Suprapubic skin (tissue), 4 donors: Measurements from ENCODE around the gene PEPD. TPM values are rescaled to one million over a fixed set of nuclear protein-coding genes. Genes with fewer than 3 reads are reported as not detected.

Experiments
- DNase-seq, 2 donors: peaks; one replicate each; pipeline ENCODE4 v3.0.0-alpha.2; 2019; ENCODE audit warnings: low spot score in 2 of 2
- H3K27ac ChIP-seq: fragments of 200-600 bp; sonication (generic); one replicate; pipeline ENCODE4 v1.5.1; 2019
- H3K27me3 ChIP-seq: fragments of 200-600 bp; sonication (generic); one replicate; pipeline ENCODE4 v1.5.1; 2019
- H3K36me3 ChIP-seq: fragments of 200-600 bp; sonication (generic); one replicate; pipeline ENCODE4 v1.5.1; 2019
- H3K4me1 ChIP-seq: fragments of 200-600 bp; sonication (generic); one replicate; pipeline ENCODE4 v1.5.1; 2019
- H3K4me3 ChIP-seq: fragments of 200-600 bp; sonication (generic); one replicate; pipeline ENCODE4 v1.5.1; 2019; ENCODE audit warnings: mild to moderate bottlenecking
- H3K9me3 ChIP-seq: fragments of 200-600 bp; sonication (generic); one replicate; pipeline ENCODE4 v1.5.1; 2019
- CTCF ChIP-seq, 2 donors: fragments of 200-600 bp in 1 of 2; fragments of 450-650 bp in 1 of 2; sonication (generic) in 1 of 2; IDR thresholded peaks; one replicate each; pipeline ENCODE4 v1.5.1; 2016 to 2019; ENCODE audit warnings: antibody characterized with exemption in 2 of 2, mild to moderate bottlenecking in 1 of 2, moderate library complexity in 1 of 2
- EP300 ChIP-seq: sonication (generic); formaldehyde crosslinking; IDR thresholded peaks from one replicate; pipeline ENCODE4 v1.6.1; 2017; ENCODE audit warnings: antibody characterized with exemption
- POLR2A ChIP-seq, 2 donors: fragments of 450-650 bp; IDR thresholded peaks; one replicate each; pipeline ENCODE4 v1.6.1; 2017; ENCODE audit warnings: antibody characterized with exemption in 2 of 2, mild to moderate bottlenecking in 2 of 2, moderate library complexity in 2 of 2
- POLR2AphosphoS5 ChIP-seq, 3 donors: sonication (generic); formaldehyde crosslinking; IDR thresholded peaks; one replicate each; pipeline ENCODE4 v1.6.1; 2017; ENCODE audit warnings: antibody characterized with exemption in 3 of 3
- WGBS: methylation state at CpG from one replicate; pipeline ENCODE4 v1.1.5; 2018; 5-methylcytosine and 5-hydroxymethylcytosine counted together
- total RNA-seq, 4 donors: library from RNA; depleted of rRNA; stranded (reverse); fragments of >200 nt; gene quantifications; one replicate each; pipeline ENCODE4 v1.1.0, GENCODE V29; 2016

The PEPD gene
- total RNA-seq, 4 donors from 2014 or later = 35.2 to 73.8 (median 55.9) TPM

GRCh38 chr19:33414667-33415605 is 106.7 kb downstream of the PEPD start:
- no peaks in the 10 kb centered on the region for H3K9me3 ChIP-seq
- DNase-seq = no peak
- 91% methylated on average over 26 of the region's 32 CpGs for WGBS

GRCh38 chr19:33413868-33414666 is 107.5 kb downstream of the PEPD start:
- peaks cover 5% of the 10 kb centered on the region for H3K4me1 ChIP-seq

More at GRCh38 chr19:33414667-33415605, 106.7 kb downstream of the PEPD start:
- no peak overlapping the region for H3K27ac ChIP-seq
- peaks cover 5% of the 10 kb centered on the region for H3K4me1 ChIP-seq
- H3K4me3 ChIP-seq = no peak overlapping the region
- no peaks in the 10 kb centered on the region for H3K27me3 ChIP-seq
- H3K36me3 ChIP-seq = peaks cover 10% of the 10 kb centered on the region
- TF ChIP-seq EP300 (no peak), CTCF (IDR thresholded peaks at IDR 0.05) (no peak), POLR2AphosphoS5 (IDR thresholded peaks at IDR 0.05) (no peak), POLR2A (IDR thresholded peaks at IDR 0.05) (no peak)

GRCh38 chr19:33413426-33413725 is 108.2 kb downstream of the PEPD start:
- Histone ChIP-seq H3K4me1 (peaks cover 5% of the 10 kb centered on the region), H3K27me3 (no peaks in the 10 kb centered on the region), H3K9me3 (no peaks in the 10 kb centered on the region), H3K36me3 (peaks cover 10% of the 10 kb centered on the region), H3K27ac (no peak overlapping the region), H3K4me3 (no peak overlapping the region)
- no peak for DNase-seq
- TF ChIP-seq EP300 = no peak
- no peak for TF ChIP-seq CTCF (IDR thresholded peaks at IDR 0.05)
- no peak for TF ChIP-seq POLR2A (IDR thresholded peaks at IDR 0.05)
- no peak for TF ChIP-seq POLR2AphosphoS5 (IDR thresholded peaks at IDR 0.05)
- no CpG with 5 or more reads among the region's 13 CpGs for WGBS

More at GRCh38 chr19:33413868-33414666, 107.5 kb downstream of the PEPD start:
- Histone ChIP-seq H3K4me3 (no peak overlapping the region), H3K9me3 (no peaks in the 10 kb centered on the region), H3K27ac (no peak overlapping the region), H3K27me3 (no peaks in the 10 kb centered on the region), H3K36me3 (peaks cover 10% of the 10 kb centered on the region)
- TF ChIP-seq EP300 (no peak), POLR2A (IDR thresholded peaks at IDR 0.05) (no peak), POLR2AphosphoS5 (IDR thresholded peaks at IDR 0.05) (no peak), CTCF (IDR thresholded peaks at IDR 0.05) (no peak)
- DNase-seq = no peak
- 71% methylated on average over 10 of the region's 25 CpGs for WGBS

- DNase-seq = no peak
- 61% methylated on average over 11 of the region's 18 CpGs for WGBS
- H3K36me3 ChIP-seq = peaks cover 10% of the 10 kb centered on the region
- TF ChIP-seq EP300 (no peak), CTCF (IDR thresholded peaks at IDR 0.05) (no peak), POLR2AphosphoS5 (IDR thresholded peaks at IDR 0.05) (no peak), POLR2A (IDR thresholded peaks at IDR 0.05) (no peak)
- H3K4me3 ChIP-seq = no peak overlapping the region
- no peaks in the 10 kb centered on the region for H3K27me3 ChIP-seq
- no peak overlapping the region for H3K27ac ChIP-seq
- no peaks in the 10 kb centered on the region for H3K9me3 ChIP-seq
- peaks cover 5% of the 10 kb centered on the region for H3K4me1 ChIP-seq
Observed at GRCh38 chr19:33412601-33413425, 108.8 kb downstream of the PEPD start.
